Measurements from ENCODE around the gene BPIFB6.

The BPIFB6 gene, protein sequence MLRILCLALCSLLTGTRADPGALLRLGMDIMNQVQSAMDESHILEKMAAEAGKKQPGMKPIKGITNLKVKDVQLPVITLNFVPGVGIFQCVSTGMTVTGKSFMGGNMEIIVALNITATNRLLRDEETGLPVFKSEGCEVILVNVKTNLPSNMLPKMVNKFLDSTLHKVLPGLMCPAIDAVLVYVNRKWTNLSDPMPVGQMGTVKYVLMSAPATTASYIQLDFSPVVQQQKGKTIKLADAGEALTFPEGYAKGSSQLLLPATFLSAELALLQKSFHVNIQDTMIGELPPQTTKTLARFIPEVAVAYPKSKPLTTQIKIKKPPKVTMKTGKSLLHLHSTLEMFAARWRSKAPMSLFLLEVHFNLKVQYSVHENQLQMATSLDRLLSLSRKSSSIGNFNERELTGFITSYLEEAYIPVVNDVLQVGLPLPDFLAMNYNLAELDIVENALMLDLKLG

DNA sequence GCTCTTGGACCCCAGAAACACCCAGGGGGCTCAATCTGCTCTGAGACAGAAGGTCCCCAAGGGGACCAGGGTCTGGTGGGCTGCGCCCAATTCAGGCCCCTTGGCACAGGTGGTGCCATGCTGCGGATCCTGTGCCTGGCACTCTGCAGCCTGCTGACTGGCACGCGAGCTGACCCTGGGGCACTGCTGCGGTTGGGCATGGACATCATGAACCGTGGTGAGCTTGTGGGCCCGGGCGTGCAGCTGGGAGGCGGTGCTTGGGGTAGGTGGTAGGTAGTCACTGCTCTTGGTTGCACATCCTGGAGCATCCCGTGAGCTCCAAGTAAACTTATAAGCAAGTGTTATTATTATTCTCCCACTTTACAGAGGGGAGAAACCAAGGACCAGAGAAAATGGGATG is at the start of gene BPIFB6:
BPIFB6 (plus strand) TSS at position 118 of the 400 bp plus-strand sequence; CDS start at position 118, 0 bp downstream.
- no peak within 1 kb of the TSS for H3K4me3 ChIP-seq
- no peak within 1 kb of the TSS for H3K27ac ChIP-seq
- DNase-seq (ENCODE audit: low spot score): no peak
- TF ChIP-seq, protein P1, sequence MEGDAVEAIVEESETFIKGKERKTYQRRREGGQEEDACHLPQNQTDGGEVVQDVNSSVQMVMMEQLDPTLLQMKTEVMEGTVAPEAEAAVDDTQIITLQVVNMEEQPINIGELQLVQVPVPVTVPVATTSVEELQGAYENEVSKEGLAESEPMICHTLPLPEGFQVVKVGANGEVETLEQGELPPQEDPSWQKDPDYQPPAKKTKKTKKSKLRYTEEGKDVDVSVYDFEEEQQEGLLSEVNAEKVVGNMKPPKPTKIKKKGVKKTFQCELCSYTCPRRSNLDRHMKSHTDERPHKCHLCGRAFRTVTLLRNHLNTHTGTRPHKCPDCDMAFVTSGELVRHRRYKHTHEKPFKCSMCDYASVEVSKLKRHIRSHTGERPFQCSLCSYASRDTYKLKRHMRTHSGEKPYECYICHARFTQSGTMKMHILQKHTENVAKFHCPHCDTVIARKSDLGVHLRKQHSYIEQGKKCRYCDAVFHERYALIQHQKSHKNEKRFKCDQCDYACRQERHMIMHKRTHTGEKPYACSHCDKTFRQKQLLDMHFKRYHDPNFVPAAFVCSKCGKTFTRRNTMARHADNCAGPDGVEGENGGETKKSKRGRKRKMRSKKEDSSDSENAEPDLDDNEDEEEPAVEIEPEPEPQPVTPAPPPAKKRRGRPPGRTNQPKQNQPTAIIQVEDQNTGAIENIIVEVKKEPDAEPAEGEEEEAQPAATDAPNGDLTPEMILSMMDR (IDR thresholded peaks at IDR 0.05): no peak

DNA sequence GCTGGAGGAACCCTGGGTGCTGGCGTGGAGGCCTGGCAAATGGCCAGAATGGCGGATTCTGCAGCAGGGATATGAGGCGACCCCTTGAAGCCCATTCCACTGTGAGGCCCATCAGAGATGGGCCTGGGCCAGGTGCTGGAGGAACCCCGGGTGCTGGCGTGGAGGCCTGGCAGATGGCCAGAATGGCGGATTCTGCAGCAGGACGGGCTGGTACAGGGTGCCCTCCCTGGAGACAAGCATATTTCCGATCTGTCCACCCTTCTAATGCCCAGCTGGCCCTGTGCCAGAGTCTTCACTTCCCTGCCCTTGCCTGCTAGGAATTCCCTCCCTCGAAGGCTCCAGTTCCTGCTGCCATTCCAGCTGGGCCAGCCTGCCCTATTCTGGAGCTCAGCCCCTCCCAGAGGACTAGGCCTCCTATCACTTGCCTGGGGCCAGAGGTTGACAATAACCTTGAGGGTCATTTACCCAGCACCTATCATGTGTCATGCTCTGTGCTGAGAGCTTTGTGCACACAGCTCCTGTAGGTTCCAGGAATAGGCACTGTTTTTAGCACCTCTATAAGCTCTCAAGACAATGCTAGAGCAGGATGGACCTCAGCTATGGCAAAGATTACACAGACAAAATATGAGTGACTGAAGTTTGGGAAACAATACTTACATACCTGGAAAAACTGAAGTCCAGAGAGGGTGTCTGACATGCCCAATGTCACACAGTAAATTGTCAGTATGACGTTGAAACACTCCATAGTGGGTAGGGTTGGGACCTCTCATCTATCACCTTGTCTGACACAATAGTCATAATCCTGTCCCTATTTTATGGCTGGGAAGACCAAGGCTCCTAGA is 48.6 kb upstream of the BPIFB6 start:
- no peak for DNase-seq (ENCODE audit: low spot score)
- TF ChIP-seq, protein P1 (IDR thresholded peaks at IDR 0.05): no peak
- H3K27ac ChIP-seq: no peak overlapping the region
- H3K4me3 ChIP-seq: no peak overlapping the region

DNA sequence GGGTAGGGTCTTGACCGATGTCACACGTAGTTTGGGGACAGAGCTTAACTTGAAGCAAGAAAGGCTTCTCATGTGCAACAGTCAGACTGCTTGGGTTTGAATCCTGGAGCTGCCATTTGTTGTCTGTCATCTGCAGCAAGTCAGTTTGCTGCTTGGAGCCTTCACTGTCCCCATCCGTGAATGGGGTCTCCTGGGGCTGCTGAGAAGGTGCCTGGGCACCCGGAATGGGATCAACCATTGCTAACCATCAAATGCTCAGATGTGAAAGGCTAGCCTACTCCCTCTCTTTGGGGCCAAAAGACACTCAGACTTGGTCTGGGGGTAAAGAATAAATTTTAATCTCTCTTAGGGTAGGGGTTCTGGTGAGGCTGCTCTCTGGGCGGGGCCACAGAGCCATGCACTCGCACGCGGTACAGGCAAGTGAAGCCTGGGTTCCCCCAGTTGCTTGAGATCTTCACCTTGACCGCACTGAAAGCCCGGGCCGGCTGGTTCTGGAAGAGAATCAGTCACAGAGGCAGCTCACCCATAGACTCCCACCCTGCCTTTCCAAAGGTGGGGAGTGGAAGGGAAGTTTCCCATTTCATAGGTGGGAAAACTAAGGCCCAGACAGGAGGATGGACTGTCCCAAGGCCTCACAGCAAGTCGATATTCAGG is 47.9 kb upstream of the BPIFB6 start:
- no peak overlapping the region for H3K27ac ChIP-seq
- TF ChIP-seq, protein P1 (IDR thresholded peaks at IDR 0.05): no peak

DNA sequence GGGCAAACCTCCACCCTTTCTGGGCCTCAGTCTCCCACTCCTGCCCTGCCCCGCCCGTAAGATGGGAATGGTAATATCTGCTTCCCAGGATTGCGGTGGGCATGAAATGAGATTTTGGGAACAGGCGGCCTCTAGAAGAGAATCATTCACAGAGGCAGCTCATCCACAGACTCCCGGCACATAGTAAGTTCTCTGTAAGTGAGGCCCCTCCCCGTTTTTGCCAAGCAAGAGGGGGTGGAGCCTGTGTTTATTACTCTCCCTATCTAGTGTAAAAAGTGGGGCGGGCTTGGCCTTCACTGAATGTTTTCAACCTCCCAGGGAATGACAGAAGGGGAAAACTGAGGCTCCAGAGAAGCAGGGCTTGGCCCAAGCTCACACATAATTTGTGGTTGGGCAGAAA is 47.3 kb upstream of the BPIFB6 start:
- Histone ChIP-seq H3K4me3 (no peak overlapping the region), H3K27ac (no peak overlapping the region)
- TF ChIP-seq, protein P1 (IDR thresholded peaks at IDR 0.05): no peak
- DNase-seq (ENCODE audit: low spot score): no peak

More for the DNA sequence above, 47.9 kb upstream of the BPIFB6 start:
- DNase-seq (ENCODE audit: low spot score): no peak
- no peak overlapping the region for H3K4me3 ChIP-seq

DNA sequence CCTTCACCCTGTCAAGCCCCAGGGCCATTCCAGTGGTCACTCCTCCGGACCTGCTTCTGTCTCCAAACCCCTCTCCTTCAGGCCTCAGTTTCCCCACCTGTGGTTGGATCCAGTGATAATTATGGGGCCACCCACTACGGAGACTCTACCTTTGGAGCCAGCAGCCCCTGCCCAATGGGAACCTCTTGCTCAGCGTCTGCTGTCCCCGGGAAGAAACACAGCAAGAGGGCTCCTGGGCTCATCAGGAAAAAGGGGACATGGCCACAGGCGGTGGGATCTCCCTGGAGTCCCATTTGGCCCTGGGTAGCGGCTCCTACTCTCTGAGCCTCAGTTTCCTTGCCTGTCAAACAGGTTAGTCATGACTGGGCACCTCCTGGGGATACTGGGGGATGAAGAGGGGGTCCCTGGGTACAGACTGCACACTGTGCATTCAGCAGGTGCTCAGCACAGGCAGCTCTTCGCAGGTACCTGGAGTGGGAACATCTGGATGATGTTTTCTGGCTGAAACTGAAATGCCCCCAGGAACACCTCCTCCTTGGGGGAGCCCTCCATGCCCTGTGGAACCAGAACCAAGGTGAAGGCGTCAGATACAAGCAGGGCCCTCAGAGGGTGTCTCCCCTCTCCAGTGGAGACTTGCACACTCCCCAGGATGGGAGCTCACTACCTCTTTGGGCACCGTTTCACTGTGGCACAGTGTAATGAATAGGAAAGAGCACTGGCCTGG is 46.7 kb upstream of the BPIFB6 start:
- no peak for DNase-seq (ENCODE audit: low spot score)
- H3K4me3 ChIP-seq: no peak overlapping the region
- TF ChIP-seq, protein P1 (IDR thresholded peaks at IDR 0.05): no peak
- no peak overlapping the region for H3K27ac ChIP-seq

DNA sequence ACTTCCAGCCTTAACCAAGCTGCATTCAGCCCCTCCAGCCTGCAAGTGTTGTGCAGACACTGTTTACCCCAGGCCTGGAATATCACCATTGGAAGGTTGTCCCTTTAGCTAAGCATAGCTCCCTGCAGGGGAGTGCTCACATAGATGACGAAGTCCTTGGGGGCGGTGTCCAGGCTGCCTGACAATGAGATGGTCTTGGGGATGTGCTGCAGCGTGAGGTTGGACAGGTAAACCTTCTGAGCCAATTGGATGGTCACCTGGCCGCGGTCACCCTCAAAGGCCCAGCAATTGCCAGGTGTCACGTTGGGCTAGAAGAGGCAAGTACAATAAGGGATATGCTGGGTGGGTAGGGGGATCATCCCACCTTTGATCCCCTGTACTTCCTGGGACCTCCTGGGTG is 45.9 kb upstream of the BPIFB6 start:
- Histone ChIP-seq H3K27ac (no peak overlapping the region), H3K4me3 (no peak overlapping the region)
- TF ChIP-seq, protein P1 (IDR thresholded peaks at IDR 0.05): no peak
- no peak for DNase-seq (ENCODE audit: low spot score)

All from coronary artery (tissue), 2 donors.